Measurements from ENCODE around the gene KCNN3.

Gene KCNN3

DNA sequence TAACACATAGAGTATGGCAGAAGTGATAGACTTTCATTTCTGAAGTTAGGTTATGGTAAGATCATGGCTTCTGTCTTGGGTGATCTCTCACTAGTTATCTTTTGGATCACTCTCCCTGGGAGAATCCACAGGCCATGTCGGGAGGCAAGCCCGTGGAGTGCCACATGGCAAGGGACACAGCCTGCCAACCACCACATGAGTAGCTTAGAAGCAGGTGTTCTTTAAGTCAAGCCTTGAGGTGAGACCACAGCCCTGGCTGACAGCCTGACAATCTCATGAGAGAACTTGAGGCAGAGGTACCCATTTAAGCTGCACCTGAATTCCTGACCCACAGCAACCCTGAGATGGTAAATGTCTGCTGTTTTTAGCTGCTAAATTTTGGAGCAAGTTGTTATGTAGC lies 130.4 kb downstream of the KCNN3 start:
- TF ChIP-seq, protein P1, sequence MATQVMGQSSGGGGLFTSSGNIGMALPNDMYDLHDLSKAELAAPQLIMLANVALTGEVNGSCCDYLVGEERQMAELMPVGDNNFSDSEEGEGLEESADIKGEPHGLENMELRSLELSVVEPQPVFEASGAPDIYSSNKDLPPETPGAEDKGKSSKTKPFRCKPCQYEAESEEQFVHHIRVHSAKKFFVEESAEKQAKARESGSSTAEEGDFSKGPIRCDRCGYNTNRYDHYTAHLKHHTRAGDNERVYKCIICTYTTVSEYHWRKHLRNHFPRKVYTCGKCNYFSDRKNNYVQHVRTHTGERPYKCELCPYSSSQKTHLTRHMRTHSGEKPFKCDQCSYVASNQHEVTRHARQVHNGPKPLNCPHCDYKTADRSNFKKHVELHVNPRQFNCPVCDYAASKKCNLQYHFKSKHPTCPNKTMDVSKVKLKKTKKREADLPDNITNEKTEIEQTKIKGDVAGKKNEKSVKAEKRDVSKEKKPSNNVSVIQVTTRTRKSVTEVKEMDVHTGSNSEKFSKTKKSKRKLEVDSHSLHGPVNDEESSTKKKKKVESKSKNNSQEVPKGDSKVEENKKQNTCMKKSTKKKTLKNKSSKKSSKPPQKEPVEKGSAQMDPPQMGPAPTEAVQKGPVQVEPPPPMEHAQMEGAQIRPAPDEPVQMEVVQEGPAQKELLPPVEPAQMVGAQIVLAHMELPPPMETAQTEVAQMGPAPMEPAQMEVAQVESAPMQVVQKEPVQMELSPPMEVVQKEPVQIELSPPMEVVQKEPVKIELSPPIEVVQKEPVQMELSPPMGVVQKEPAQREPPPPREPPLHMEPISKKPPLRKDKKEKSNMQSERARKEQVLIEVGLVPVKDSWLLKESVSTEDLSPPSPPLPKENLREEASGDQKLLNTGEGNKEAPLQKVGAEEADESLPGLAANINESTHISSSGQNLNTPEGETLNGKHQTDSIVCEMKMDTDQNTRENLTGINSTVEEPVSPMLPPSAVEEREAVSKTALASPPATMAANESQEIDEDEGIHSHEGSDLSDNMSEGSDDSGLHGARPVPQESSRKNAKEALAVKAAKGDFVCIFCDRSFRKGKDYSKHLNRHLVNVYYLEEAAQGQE (IDR thresholded peaks at IDR 0.05; ENCODE audit: insufficient read depth in 1 of 2, low read depth in 2 of 2, low read length in 2 of 2) = no peak
- TF ChIP-seq FOXP2 (optimal IDR thresholded peaks at IDR 0.05; ENCODE audit: borderline replicate concordance, extremely low read depth, extremely low read length, insufficient read depth) (no peak), POLR2AphosphoS5 (IDR thresholded peaks at IDR 0.05; ENCODE audit: low read depth, low read length) (no peak), SIN3A (IDR thresholded peaks at IDR 0.05; ENCODE audit: borderline replicate concordance, insufficient read depth, low read length) (no peak), TAF1 (IDR thresholded peaks at IDR 0.05; ENCODE audit: borderline replicate concordance, insufficient read depth, low read length) (no peak)

DNA sequence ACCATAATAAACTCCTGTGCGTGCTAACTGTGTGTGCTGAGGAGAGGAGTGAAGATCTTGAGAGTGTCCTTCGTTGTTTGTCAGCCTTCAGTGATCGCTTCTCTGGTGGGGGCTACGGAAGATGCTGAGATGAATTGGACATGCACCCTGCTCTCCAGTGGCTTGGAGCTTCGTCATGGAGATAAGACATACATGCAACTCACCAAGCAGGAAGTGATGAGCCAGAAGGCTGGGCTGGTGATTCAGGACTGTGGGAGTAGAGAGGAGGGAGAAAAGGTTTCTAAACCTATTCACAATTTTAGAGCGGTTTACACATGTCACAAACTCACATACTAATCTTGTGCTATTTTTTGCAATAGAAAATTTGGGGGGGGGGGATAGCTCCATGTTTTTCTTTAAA lies 133.2 kb downstream of the KCNN3 start:
- TF ChIP-seq, protein P1 (IDR thresholded peaks at IDR 0.05; ENCODE audit: insufficient read depth in 1 of 2, low read depth in 2 of 2, low read length in 2 of 2) = no peak
- TF ChIP-seq TAF1 (IDR thresholded peaks at IDR 0.05; ENCODE audit: borderline replicate concordance, insufficient read depth, low read length) (no peak), FOXP2 (optimal IDR thresholded peaks at IDR 0.05; ENCODE audit: borderline replicate concordance, extremely low read depth, extremely low read length, insufficient read depth) (no peak), POLR2AphosphoS5 (IDR thresholded peaks at IDR 0.05; ENCODE audit: low read depth, low read length) (no peak), SIN3A (IDR thresholded peaks at IDR 0.05; ENCODE audit: borderline replicate concordance, insufficient read depth, low read length) (no peak)

DNA sequence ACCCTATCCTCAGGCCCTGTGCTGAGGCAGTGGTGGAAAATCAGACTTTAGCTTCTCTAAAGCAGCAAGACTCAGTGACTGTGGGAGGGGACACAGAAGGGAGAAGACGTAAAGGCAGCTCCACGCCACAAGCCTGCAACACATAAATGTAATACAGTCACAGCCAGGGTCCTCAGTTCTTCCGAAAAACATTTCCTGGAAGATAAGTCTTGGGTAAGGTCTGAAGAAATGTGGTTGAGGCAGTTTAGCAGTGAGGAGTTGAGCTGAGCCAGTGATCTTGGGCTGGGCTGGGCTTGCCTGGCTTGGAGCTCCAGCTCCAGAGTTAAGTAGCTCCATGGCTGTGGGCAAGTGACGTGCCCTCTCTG lies 134.3 kb downstream of the KCNN3 start:
- TF ChIP-seq, protein P1 (IDR thresholded peaks at IDR 0.05; ENCODE audit: insufficient read depth in 1 of 2, low read depth in 2 of 2, low read length in 2 of 2) = no peak
- TF ChIP-seq FOXP2 (optimal IDR thresholded peaks at IDR 0.05; ENCODE audit: borderline replicate concordance, extremely low read depth, extremely low read length, insufficient read depth) (no peak), TAF1 (IDR thresholded peaks at IDR 0.05; ENCODE audit: borderline replicate concordance, insufficient read depth, low read length) (no peak), POLR2AphosphoS5 (IDR thresholded peaks at IDR 0.05; ENCODE audit: low read depth, low read length) (no peak), SIN3A (IDR thresholded peaks at IDR 0.05; ENCODE audit: borderline replicate concordance, insufficient read depth, low read length) (no peak)

DNA sequence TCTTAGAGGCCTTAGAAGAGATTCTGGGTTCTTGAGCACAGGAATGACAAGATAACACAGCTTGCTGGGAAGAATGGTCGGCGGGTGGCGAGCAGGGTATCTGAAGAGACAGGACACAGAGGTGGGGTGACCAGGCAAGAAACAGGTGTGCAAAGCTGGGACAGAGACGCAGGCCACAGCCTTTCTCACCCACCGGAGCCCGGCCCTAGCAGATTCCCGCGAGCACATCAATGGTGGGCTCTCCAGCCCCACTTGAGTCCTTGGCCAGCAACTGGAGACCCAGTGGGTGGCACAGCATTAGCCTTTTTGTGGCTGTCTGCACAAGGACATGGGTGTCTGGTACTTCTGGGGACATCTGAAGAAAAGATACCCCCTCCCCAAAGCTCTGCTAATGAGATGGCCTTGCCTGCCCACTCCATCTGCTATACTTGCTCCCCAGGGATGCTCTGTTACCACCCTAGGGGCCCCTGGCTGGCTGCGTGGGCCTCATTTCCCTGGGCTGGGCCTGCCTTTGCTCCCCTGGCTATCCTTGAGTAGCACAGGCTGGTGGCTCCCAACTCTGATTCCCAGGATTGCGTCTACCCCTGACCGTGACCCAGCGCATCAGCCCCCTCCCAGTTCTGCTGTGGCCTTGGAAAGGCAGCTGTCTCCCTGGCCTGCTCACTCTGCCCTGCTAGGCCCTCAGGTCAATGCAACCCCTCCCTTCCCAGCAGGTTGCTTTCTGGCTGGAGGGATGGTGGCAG lies 134.8 kb downstream of the KCNN3 start:
- TF ChIP-seq SIN3A (IDR thresholded peaks at IDR 0.05; ENCODE audit: borderline replicate concordance, insufficient read depth, low read length) = no peak
- no peak for TF ChIP-seq TAF1 (IDR thresholded peaks at IDR 0.05; ENCODE audit: borderline replicate concordance, insufficient read depth, low read length)
- TF ChIP-seq POLR2AphosphoS5 (IDR thresholded peaks at IDR 0.05; ENCODE audit: low read depth, low read length) = no peak
- TF ChIP-seq, protein P1 (IDR thresholded peaks at IDR 0.05; ENCODE audit: insufficient read depth in 1 of 2, low read depth in 2 of 2, low read length in 2 of 2) = no peak
- no peak for TF ChIP-seq FOXP2 (optimal IDR thresholded peaks at IDR 0.05; ENCODE audit: borderline replicate concordance, extremely low read depth, extremely low read length, insufficient read depth)

Data from PFSK-1 (cell line).